ENCODE results near the gene XPR1.

- TF ChIP-seq CTCF (optimal IDR thresholded peaks at IDR 0.05 in 1 of 3, IDR thresholded peaks at IDR 0.05 in 1 of 3, conservative IDR thresholded peaks at IDR 0.05 in 1 of 3; ENCODE audit: extremely low read depth in 1 of 3, insufficient read depth in 2 of 3, low read length in 3 of 3) (no peak), EZH2 (IDR thresholded peaks at IDR 0.05; ENCODE audit: low read length) (no peak)
Measured at GRCh38 chr1:180848191-180848590, 216.4 kb downstream of the XPR1 start.

Measured in keratinocyte (primary cell).